LNCaP clone FGC (cell line): ENCODE measurements around the gene MGAT5B.

Experiments used
- DNase-seq: peaks from one replicate; pipeline ENCODE4 v3.0.0-alpha.2; 2011; ENCODE audit warnings: low read depth
- H3K4me3 ChIP-seq: 2 replicates; pipeline ENCODE4 v1.5.1; 2011; ENCODE audit warnings: mild to moderate bottlenecking, low read depth, low read length, control low read depth
- TF ChIP-seq, protein P1 (sequence below): IDR thresholded peaks from 2 replicates; pipeline ENCODE4 v1.5.1; 2012; ENCODE audit warnings: mild to moderate bottlenecking; ENCODE audit not compliant: control insufficient read depth, insufficient read depth; ENCODE audit errors: extremely low read depth

MGAT5B gene

GRCh38 chr17:76981545-76982295, 113.5 kb downstream of the MGAT5B start:
- TF ChIP-seq, protein P1, sequence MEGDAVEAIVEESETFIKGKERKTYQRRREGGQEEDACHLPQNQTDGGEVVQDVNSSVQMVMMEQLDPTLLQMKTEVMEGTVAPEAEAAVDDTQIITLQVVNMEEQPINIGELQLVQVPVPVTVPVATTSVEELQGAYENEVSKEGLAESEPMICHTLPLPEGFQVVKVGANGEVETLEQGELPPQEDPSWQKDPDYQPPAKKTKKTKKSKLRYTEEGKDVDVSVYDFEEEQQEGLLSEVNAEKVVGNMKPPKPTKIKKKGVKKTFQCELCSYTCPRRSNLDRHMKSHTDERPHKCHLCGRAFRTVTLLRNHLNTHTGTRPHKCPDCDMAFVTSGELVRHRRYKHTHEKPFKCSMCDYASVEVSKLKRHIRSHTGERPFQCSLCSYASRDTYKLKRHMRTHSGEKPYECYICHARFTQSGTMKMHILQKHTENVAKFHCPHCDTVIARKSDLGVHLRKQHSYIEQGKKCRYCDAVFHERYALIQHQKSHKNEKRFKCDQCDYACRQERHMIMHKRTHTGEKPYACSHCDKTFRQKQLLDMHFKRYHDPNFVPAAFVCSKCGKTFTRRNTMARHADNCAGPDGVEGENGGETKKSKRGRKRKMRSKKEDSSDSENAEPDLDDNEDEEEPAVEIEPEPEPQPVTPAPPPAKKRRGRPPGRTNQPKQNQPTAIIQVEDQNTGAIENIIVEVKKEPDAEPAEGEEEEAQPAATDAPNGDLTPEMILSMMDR = no peak
- H3K4me3 ChIP-seq = no peak overlapping the region
- no peak for DNase-seq

GRCh38 chr17:76982408-76983074, 114.3 kb downstream of the MGAT5B start:
- TF ChIP-seq, protein P1 = no peak
- H3K4me3 ChIP-seq = no peak overlapping the region
- DNase-seq = no peak

GRCh38 chr17:76983075-76983775, 115.0 kb downstream of the MGAT5B start:
- TF ChIP-seq, protein P1 = no peak

GRCh38 chr17:76986365-76986764, 118.2 kb downstream of the MGAT5B start:
- DNase-seq = no peak
- TF ChIP-seq, protein P1 = no peak
- no peak overlapping the region for H3K4me3 ChIP-seq

More at GRCh38 chr17:76983075-76983775, 115.0 kb downstream of the MGAT5B start:
- DNase-seq = no peak
- H3K4me3 ChIP-seq = no peak overlapping the region

DNA sequence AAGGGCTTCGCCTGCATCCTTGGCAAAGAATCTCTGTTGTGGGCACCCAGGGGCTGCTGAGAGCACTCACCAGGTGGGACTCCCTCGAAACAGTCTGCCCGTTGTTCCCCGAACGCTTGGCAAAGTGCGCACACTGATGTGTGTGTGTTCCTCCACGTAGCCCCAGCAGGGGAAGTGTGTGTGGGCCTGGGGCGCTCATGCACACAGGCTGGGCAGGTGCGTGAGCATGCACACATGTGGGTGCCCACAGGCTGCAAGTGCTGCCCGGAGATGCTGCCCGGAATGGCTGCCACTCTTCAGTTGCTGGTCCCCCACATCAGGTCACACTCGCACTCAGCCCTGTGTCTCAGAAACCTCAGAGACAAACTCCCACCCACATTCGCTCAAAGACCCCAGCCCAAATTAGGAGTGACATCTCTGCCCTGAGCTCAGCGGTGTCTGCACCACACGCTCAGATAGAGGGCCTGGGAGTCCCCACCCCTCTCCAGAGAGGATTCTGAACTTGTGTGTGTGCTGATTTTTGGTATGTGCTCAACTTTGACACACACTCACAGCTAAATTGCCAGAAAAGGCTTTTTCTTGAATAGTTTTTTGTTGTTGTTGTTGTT, 119.4 kb downstream of the MGAT5B start:
- no peak for DNase-seq
- no peak overlapping the region for H3K4me3 ChIP-seq
- TF ChIP-seq, protein P1 = no peak

- no peak overlapping the region for H3K4me3 ChIP-seq
- TF ChIP-seq, protein P1 = no peak
- no peak for DNase-seq
Measured at GRCh38 chr17:76988796-76989195, 120.6 kb downstream of the MGAT5B start.
